Activated gamma-delta T cell treated with Interleukin-2 at 50 U/mL for 16 hours (primary cell): Measurements from ENCODE around the gene UBA6.
"Not testable (repeated sequence)": the region's sequence is repeated elsewhere in the genome, so short reads cannot be mapped to it uniquely, and the experiment has no call there.

Experiments
- DNase-seq: peaks from one replicate; pipeline ENCODE4 v3.0.0-alpha.2; 2020

Gene UBA6

DNA sequence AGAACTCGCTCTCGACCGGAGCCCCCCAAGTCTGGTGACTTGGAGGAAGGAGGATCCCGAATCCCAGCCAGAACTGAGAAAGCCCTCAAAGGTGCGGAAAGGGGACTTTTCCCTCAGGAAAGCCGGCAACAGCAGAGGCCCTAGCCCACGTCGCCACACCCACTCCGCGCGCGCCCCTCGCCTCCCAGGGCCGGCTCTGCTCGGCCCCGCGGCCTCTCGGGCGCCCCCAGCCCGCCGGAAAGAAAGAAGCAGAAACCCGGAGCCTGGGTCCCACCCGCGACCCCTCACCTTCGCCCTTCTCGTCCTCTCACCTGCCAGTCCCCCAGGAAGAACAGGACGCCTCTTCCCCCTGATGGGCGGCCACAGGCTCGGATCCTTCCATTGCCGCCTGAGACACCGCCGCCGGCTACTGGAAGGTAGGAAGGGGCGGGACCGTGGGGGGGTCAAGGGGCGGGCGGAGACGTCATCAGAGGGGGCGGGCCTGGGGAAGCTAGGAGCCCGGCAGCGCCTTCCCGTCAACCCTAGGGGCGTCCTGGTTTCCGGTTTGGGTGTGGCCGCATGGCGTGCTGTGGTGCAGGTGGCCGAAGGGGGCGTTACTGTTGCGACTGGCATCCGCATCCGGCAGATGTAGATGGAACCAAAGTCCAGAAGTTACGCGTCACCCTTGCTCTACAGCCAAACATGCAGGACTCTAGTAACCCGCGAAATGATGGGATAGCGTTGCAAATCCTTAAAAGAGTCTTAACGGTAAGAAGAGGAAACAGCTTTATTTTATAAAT lies at the start of gene UBA6:
Gene UBA6, minus strand, starts transcription at position 418 of the 779 bp plus-strand sequence. Its CDS starts 36 bp downstream, at position 382.
- peak; percentile 95 for DNase-seq

DNA sequence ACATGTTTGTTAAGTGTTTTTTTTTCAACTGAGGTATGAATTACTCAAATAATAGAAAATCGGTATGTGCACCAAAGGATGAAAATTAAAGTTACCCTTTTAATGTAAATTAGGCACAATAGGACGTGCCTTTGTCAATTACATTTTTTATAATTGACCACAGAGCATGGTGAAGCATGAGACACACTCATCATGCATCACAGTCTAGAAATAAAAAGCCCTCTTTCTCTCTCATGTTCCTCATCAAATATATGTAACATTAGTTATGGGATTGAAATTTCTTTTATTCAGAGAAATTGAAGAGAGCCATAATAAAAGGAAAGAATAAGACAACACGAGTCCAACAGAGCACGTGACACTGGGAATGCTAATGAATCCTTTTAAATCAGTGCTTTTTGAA lies 49.7 kb upstream of the UBA6 start:
- no peak for DNase-seq

DNA sequence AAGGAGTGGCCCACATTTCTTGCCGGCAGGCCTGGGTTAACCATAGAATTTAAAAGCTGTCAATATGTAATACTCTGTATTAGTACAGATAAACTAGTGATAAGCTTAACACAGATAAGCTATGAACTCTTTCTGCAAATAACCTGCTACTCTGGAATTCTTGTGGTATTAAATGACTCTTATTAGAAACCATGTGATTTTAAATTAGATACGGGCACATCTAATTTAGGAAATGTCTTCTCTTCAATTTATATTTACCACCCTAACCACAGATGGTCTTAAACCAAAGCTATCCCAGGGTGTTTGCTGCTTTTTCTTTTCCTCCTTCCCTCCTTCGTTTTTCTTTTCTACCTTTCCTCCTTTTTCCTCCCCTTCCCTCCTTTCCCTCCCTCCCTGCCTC lies 48.3 kb upstream of the UBA6 start:
- no peak for DNase-seq

DNA sequence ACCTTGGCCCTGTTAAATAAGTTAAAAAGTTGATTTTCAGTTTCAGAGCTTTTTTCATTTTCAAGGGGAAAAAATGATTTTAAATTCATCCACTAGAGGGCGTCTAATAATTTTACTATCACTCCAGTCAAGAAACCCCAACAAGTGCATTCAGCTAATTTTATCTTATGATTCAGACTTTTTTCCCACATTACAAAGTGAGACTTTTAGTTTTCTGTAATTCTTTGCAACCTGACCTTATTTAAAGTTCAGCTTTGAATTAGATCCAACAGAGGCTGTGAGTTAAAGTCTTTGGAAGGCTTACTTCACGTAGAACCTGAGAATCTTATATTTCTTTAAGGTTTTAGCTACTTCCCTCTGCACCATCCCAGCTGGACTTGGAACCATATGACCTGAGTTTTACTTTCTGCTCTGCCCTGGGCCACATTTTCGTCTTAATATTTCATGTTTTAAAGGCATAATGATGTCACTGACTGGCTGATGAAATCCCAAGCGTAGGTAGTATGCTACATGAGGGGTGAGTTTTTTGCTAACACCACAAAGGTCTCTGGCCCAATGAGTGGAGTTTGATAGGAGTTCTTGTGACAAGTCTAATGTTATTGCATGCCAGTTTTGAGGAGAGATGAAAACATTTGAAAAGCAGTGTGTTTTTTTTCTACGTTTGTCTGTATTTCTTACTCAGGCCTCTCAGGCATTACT lies 46.0 kb upstream of the UBA6 start:
- DNase-seq: no peak

DNA sequence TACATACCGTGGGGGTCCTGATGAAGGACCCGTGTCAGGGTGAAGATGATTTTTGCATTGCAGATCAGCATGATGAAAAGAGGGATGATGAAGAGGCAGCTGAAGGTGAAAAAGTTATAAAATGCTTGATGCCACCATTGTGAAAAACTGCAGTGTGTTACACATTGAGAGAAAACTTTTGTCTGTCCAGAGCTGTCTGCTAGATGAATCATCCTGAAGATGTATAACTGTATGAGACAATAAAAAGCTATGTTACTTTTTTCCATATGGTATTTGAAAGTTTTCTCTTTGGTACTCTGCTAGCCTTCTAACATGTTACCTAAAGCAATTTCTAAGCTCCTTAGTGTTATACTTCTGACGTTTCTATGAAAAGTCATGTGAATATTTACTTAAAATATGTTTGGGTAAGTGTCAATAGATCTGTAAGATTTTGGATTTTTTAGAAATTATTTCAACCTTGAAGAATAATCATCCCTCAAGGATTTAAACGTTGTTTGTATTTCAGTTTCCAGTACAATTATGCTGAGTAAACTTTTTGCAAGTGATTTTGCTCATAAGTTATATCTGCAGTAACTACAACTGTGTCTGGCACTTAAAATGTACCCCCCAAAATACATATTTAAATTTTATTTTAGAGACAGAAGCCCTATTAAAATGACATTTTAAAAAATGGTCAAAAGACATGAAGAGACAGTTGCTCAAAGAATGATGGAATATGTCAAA lies 43.8 kb upstream of the UBA6 start:
- no peak for DNase-seq

DNA sequence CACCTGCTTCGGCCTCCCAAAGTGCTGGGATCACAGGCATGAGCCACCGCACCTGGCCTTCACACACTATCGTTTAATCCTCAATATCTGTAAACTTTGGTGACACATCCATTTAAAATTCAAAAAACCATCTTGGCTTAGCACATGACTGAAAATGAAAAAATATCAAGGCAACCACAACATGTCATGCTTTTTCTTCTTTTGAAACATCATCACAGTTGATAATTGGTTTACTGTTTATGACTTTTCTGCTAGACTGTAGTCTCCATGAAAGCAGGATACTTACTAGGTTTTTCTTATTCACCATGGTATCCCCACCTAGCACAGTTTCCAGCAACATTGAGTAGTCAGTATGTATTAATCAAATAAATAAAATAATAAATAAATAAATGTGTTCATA lies 42.2 kb upstream of the UBA6 start:
- DNase-seq: no peak

DNA sequence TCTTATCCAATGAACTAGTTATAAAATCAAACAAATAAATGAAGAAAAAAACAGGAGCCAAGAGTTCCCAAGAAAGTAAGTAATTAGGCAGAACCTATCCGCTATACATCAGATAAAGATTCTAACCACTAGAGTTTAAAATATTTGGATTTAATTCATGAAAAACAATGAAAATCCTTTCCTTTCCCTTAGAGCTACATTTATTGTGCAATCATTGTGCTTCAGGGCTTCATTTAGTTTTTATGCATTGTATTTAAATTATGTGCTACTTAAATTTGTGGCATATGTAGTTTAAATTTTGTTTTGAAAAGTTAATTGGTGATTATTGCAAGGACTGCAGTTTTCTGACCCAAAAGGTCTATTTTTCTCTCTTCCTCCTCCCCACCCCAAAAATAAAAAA lies 35.3 kb upstream of the UBA6 start:
- DNase-seq: no peak

DNA sequence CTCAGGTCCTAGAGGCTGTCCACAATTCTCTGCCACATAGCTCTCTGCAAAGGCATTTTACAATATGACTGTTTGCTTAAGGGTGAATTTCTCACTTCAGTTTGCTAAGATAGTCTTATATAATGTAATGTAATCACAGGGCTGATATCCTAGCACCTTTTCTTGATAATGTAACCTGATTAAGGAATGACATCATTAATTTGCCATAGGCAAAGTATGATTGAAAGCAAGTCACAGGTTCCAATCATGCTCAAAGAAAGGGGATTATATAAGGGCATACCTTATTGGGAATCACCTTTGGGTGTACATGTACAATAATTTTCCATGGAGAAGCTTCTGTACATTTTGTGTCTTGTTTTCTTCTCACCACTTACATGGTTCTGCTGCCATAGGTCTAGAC lies 34.4 kb upstream of the UBA6 start:
- no peak for DNase-seq

DNA sequence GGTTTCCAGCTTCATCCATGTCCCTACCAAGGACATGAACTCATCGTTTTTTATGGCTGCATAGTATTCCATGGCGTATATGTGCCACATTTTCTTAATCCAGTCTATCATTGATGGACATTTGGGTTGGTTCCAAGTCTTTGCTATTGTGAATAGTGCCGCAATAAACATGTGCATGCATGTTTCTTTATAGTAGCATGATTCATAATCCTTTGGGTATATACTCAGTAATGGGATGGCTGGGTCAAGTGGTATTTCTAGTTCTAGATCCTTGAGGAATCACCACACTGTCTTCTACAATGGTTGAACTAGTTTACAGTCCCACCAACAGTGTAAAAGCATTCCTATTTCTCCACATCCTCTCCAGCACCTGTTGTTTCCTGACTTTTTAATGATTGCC lies 29.6 kb upstream of the UBA6 start:
- not testable (repeated sequence) for DNase-seq

DNA sequence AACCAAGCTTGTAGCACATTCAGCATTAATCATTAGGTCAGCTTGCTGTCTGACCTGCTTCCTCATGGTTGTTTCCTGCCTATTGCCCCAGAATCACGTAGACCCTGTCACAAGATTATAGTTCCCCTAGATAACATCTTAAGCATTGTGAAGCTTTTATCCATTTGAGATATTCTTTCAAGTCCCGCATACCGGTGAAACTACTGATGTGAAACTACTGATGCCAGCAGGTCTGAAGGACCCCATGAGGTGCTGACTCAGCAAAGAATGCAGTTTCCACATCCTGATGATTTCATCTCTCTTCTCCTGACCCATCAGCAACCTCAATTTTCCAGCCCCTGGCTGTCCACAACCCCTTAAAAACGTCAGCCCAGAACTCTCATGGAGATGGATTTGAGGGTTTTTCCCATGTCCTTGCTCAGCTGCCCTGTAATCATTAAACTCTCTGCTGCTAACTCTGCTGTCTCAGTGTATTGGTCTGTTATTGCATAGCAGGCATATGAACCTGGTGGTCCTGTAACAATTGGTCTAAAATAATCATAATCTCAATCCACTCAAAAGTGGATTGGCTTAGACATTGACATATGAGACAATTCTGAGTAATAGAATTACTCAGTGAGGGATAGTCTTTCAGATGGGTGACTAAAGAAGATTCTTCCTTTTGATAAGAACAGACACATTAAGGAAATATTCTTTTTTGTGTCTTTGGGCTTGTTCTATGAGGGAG lies 26.3 kb upstream of the UBA6 start:
- DNase-seq: no peak

DNA sequence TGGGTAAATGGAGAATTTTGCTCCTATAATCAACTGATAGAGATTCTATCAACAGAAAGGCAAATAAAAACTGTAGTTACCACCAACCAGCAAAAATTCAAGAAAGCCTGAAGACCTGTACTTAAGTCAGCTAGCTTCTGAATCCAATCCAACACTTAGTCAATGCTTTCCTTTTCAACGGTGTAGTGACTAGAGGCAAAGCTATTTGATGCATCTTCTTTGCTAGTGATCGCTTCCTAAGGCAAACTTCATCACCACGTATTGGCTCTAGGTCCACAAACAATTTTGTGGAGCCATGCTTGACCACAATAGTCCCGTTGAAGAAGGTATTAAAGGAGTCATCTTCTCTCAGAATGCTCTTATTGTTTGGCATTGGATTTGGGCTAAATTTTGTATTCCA lies 25.0 kb upstream of the UBA6 start:
- no peak for DNase-seq

DNA sequence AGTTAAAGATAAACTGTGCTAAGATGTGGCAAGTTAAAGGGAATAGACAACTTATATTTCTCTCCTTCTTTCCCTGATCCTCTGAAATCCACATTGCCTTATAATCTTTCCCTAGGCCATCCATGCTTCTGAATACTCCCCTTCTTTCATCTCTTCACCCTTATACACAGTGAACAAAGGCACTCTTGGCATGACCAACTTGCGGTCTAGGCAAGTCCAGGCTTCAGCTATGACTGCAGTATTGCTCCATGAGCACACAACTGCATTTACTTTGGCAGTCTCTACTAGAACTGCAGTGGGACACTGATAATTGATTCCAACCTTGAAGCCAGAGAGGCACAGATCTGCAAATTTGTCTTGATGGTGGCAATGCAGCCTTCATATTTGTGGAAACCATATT lies 24.2 kb upstream of the UBA6 start:
- no peak for DNase-seq

DNA sequence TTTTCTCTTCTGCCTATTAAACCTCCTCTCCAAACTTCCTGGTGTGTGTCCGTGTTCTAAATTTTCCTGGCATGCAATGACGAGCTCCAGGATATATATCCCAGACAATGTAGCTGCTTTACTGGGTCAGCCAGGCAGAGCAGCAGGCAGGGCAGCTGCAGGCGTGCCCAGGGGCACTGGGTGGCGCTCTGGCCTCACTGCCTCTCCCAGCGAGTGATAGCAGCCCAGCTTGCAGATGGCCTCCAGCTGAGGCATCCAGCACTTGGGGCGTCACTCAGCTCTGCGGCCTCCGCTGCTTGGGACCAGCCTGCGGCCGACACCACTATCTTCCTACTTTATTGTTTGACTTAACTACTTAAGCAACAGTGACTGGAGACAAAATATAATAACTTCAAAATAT lies 23.0 kb upstream of the UBA6 start:
- no peak for DNase-seq

DNA sequence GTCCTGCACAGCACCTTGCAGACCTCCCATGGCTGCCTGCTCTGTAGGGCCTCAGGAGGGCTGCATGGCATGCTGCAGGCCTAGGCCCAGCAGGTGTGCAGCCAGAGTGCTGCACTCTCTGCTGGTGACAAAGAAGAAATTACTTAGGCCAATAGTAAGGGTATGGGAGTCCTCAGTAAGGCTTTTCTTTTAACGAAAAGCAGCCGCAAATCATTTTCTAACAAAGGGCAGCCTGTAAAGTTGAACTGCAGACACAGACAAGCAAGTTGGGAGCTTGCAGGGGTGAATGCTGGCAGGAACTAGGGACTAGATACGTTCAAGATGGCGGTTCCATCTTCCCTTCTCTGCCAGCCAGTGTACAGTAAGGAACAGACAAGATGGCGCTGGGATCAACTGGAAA lies 22.4 kb upstream of the UBA6 start:
- DNase-seq: no peak

DNA sequence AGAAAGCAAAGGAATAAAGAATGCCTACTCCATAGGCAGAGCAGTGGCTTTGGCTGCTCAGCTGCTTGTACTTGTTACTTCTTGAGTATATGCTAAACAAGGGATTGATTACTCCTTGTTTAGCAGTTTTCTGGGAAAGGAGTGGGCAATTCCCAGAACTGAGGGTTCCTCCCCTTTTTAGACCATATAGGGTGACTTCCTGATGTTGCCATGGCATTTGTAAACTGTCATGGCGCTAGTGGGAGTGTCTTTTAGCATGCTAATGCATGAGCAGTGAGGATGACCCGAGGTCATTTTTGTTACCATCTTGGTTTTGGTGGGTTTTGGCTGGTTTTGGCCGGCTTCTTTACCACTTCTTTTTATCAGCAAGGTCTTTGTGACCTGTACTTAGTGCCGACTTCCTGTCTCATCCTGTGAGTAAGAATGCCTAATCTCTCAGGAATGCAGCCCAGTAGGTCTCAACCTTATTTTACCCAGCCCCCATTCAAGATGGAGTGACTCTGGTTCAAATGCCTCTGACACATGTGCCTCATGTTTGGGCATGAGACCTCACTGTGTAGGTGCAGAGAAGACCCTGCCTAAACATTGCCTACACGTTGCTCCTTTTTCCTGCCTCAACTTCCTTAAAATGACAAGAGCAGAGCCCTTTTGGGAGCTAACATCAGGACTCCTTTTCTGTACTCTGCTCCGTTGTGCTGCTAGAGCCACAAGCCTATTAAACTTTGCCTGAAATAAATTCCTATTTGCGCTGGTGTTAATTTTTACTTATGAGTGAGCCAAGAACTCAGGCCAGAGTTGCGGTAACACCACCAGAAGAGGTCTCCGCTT lies 21.0 kb upstream of the UBA6 start:
- no peak for DNase-seq

DNA sequence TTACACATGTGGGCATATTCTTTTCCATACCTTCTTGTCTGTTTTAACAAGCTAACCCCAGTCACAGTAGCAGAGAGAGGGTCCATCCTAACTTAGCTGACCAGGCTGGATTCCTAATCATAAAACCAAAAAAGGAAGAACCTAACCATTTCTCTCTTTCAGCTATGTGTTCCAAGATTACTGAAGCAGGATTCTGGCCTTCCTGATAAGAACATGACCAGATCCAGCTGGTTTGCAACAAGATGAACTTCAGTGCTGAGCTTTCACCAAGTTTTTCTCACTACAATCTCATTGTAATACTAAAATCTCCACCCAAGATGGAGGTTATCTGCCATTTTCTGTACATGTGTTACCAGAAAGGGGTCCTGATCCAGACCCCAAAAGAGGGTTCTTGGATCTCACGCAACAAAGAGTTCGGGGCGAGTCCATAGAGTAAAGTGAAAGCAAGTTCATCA lies 20.4 kb upstream of the UBA6 start:
- DNase-seq: no peak

DNA sequence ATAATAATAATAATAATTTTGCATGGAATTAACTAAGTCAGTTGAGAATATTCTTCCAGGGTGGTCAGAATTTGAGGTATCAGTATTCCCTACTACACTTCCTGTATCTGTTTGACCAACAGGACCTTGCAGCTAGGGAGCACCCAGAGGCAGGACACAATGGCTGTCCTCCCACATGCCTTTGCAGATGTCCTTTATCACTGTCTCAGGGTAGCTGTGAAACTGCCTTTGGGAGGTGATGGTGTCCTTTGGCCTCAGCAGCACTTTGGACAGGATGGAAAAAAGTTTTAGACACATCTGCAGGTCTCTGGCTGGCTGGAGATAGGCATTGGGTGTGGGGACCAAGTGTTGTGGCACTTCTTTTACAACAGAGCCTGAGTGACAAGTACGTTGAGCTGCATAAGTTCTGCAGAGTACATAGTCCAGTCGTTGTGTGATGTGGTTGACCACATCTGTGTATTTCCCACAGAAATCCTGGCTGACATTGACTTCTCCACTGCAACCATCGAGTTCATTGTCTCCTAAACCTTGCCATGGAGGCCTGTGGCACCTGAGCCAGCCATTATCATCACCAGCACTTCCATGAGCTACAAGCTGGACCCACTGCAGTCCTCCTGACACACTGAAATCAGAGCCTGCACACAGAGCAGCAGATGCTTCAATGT lies 19.1 kb upstream of the UBA6 start:
- no peak for DNase-seq

DNA sequence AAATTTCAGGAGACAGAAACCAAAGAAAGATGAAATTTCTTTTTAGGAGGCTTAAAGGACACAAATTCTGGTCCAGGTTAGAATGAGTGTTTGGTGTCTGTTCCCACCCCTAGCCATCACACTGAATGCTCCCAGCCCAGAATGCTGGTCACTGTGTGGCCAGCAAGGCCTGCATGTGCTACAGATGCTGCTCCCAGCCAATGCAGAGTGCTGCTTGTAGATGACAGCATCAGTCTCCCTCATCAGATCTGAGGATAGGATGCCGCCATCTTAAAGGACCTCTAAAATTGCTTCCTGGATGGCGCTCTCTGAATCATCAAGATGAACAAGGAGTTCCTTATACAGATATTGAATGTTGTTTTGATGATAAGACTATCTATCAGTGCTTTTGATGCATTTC lies 17.9 kb upstream of the UBA6 start:
- DNase-seq: no peak

DNA sequence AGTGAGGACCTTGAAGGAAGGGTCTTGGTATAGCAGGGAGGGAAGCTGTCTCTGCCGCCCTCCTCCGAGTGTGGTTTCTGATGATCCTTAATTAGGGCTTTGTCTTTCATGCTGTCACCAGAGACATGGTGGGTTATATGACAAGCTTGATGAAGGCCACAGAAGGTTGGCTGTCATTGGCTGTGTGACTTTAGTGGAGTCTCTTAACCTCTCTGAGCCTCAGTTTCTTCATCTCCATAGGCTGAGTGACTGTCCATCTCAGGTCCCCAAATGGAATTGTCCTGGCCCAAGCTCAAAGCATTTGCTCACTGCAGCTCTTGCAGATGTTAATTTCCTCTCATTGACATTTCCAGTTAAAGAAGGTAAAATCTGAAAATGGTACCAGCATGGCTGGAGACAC lies 16.6 kb upstream of the UBA6 start:
- DNase-seq: no peak

DNA sequence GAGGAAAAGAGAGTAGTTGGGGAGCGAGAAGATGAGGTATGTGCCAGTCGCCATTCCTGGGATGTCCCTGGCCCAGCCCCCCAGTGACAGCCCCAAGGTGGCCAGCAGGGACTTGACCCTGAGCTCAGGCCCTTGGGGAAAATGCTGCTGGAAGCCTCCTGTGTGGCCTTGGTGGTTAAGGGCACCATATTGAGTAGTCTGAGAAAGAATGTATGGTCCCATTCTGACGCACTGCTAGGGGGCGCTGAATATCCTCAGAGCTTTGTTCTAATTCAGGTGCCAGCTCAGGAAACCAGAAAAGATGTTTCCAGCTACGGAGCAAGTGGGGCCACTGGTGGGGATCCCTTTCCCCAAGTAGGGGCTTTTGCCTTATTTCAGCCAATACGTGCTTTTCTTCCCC lies 14.0 kb upstream of the UBA6 start:
- DNase-seq: no peak

DNA sequence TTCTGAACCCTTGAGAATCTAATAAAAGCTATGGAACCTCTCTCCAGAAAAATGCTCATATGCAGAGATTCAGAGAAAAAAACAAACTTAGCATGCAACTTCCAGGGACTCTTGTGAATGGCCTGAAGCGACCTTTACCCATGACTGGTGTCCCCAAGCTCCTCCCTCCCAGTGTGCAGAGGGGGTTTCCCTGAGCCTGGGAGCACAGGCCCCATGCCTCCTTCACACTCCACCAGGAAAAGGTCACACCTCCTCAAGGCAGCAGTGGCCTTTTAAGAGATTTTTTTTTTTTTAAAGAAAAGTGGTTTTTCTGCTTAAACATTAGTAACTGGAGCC lies 13.3 kb upstream of the UBA6 start:
- DNase-seq: no peak
